Hepatocyte (in vitro differentiated cells): ENCODE data around the gene LDB2. TPM values are rescaled to one million over a fixed set of nuclear protein-coding genes. Genes with fewer than 3 reads are reported as not detected.

Source experiments
- DNase-seq: peaks from one replicate; pipeline ENCODE4 v3.0.0-alpha.2; 2016; ENCODE audit warnings: low spot score
- H2AFZ ChIP-seq: fragments of 200-600 bp; sonication (generic); 2 replicates; pipeline ENCODE4 v1.6.0; 2016; ENCODE audit warnings: antibody characterized with exemption, mild to moderate bottlenecking
- H3K27ac ChIP-seq: fragments of 200-600 bp; sonication (generic); 2 replicates; pipeline ENCODE4 v1.5.1; 2016; ENCODE audit warnings: mild to moderate bottlenecking
- H3K27me3 ChIP-seq: fragments of 200-600 bp; sonication (generic); 2 replicates; pipeline ENCODE4 v1.6.1; 2016
- H3K36me3 ChIP-seq: fragments of 200-600 bp; sonication (generic); replicated peaks from 2 replicates; pipeline ENCODE4 v1.5.1; 2016; ENCODE audit warnings: low read depth; ENCODE audit not compliant: insufficient read depth
- H3K4me1 ChIP-seq: fragments of 200-600 bp; sonication (generic); 2 replicates; pipeline ENCODE4 v1.5.1; 2016; ENCODE audit warnings: mild to moderate bottlenecking, moderate library complexity; ENCODE audit not compliant: insufficient read depth
- H3K4me2 ChIP-seq: fragments of 200-600 bp; sonication (generic); 2 replicates; pipeline ENCODE4 v1.6.0; 2016
- H3K4me3 ChIP-seq: fragments of 200-600 bp; sonication (generic); 2 replicates; pipeline ENCODE4 v1.5.1; 2016; ENCODE audit warnings: mild to moderate bottlenecking
- H3K79me2 ChIP-seq: fragments of 200-600 bp; sonication (generic); 2 replicates; pipeline ENCODE4 v1.6.0; 2017; ENCODE audit warnings: mild to moderate bottlenecking
- H3K9me2 ChIP-seq: fragments of 200-600 bp; sonication (generic); replicated peaks from 2 replicates; pipeline ENCODE4 v1.6.0; 2017; ENCODE audit warnings: mild to moderate bottlenecking; ENCODE audit not compliant: insufficient read depth
- H3K9me3 ChIP-seq: fragments of 200-600 bp; sonication (generic); 2 replicates; pipeline ENCODE4 v1.5.1; 2016; ENCODE audit warnings: low read depth, mild to moderate bottlenecking
- H4K20me1 ChIP-seq: fragments of 200-600 bp; sonication (generic); 2 replicates; pipeline ENCODE4 v1.6.0; 2016; ENCODE audit warnings: mild to moderate bottlenecking; ENCODE audit not compliant: insufficient read depth, poor library complexity, severe bottlenecking
- CTCF ChIP-seq: fragments of 200-600 bp; sonication (generic); IDR thresholded peaks from 2 replicates; pipeline ENCODE4 v1.5.1; 2016; ENCODE audit warnings: antibody characterized with exemption, mild to moderate bottlenecking; ENCODE audit not compliant: poor library complexity
- EZH2 ChIP-seq: fragments of 200-600 bp; sonication (generic); IDR thresholded peaks from 2 replicates; pipeline ENCODE4 v1.6.1; 2016; ENCODE audit warnings: antibody characterized with exemption, mild to moderate bottlenecking, borderline replicate concordance
- EZH2phosphoT487 ChIP-seq: fragments of 200-600 bp; sonication (generic); IDR thresholded peaks from one replicate; pipeline ENCODE4 v1.6.1; 2018; ENCODE audit warnings: antibody characterized with exemption, mild to moderate bottlenecking, low read depth, moderate library complexity; ENCODE audit not compliant: unreplicated experiment, severe bottlenecking
- WGBS: methylation state at CpG from one replicate; pipeline ENCODE4 v1.1.6; 2016; ENCODE audit warnings: low lambda C conversion rate; ENCODE audit errors: missing lambda C conversion rate; 5-methylcytosine and 5-hydroxymethylcytosine counted together
- polyA plus RNA-seq: library from polyadenylated mRNA; unstranded; fragments of >200 nt; fragmentation: Nextera tagmentation; extraction: Ambion mirVana; gene quantifications from 2 replicates; pipeline ENCODE4 v1.2.1, GENCODE V29; 2016
- total RNA-seq: library from RNA; depleted of rRNA; stranded (reverse); fragments of >200 nt; gene quantifications from 2 replicates; pipeline ENCODE4 v1.2.3, GENCODE V29; 2014

The LDB2 gene
- total and polyA plus RNA-seq, 2 experiments from 2014 or later: 8.7 to 20.3 TPM

- H3K4me3 ChIP-seq: no peak overlapping the region
- no peaks in the 10 kb centered on the region for H3K27me3 ChIP-seq
- no peaks in the 10 kb centered on the region for H3K9me2 ChIP-seq
- peaks cover 7% of the 10 kb centered on the region for H3K4me1 ChIP-seq
- no peak for DNase-seq
- no peak overlapping the region for H2AFZ ChIP-seq
- TF ChIP-seq EZH2 (no peak), EZH2phosphoT487 (no peak), CTCF (no peak)
- 70% methylated on average over 3 of the region's 3 CpGs for WGBS
- no peak overlapping the region for H3K27ac ChIP-seq
- no peaks in the 10 kb centered on the region for H3K36me3 ChIP-seq
- H3K4me2 ChIP-seq: no peak overlapping the region
- H3K9me3 ChIP-seq: no peaks in the 10 kb centered on the region
- H4K20me1 ChIP-seq: no peaks in the 10 kb centered on the region
- H3K79me2 ChIP-seq: no peaks in the 10 kb centered on the region
Observed at GRCh38 chr4:16722416-16722815, 176.0 kb downstream of the LDB2 start.

GRCh38 chr4:16721613-16722291 is 176.7 kb downstream of the LDB2 start:
- Histone ChIP-seq H4K20me1 (no peaks in the 10 kb centered on the region), H3K79me2 (no peaks in the 10 kb centered on the region), H3K36me3 (no peaks in the 10 kb centered on the region), H3K4me3 (no peak overlapping the region), H3K4me2 (peak overlapping the region; percentile 11), H3K27ac (no peak overlapping the region), H2AFZ (no peak overlapping the region), H3K9me2 (no peaks in the 10 kb centered on the region), H3K4me1 (peaks cover 7% of the 10 kb centered on the region), H3K9me3 (no peaks in the 10 kb centered on the region), H3K27me3 (no peaks in the 10 kb centered on the region)
- peak; percentile 27 for DNase-seq
- TF ChIP-seq CTCF (no peak), EZH2phosphoT487 (peak; percentile 95)
- 23% methylated on average over 4 of the region's 4 CpGs for WGBS

- H3K9me3 ChIP-seq: no peaks in the 10 kb centered on the region
- no peaks in the 10 kb centered on the region for H4K20me1 ChIP-seq
- no peaks in the 10 kb centered on the region for H3K79me2 ChIP-seq
- H3K36me3 ChIP-seq: no peaks in the 10 kb centered on the region
- H3K4me3 ChIP-seq: no peak overlapping the region
- no peak for DNase-seq
- H2AFZ ChIP-seq: no peak overlapping the region
- peaks cover 7% of the 10 kb centered on the region for H3K4me1 ChIP-seq
- 70% methylated on average over 2 of the region's 2 CpGs for WGBS
- no peak overlapping the region for H3K27ac ChIP-seq
- no peaks in the 10 kb centered on the region for H3K9me2 ChIP-seq
- no peak overlapping the region for H3K4me2 ChIP-seq
- no peak for TF ChIP-seq CTCF
- H3K27me3 ChIP-seq: no peaks in the 10 kb centered on the region
Observed at GRCh38 chr4:16720761-16721160, 177.7 kb downstream of the LDB2 start.
